ENCODE measurements around the gene POU4F1.

Gene POU4F1

DNA sequence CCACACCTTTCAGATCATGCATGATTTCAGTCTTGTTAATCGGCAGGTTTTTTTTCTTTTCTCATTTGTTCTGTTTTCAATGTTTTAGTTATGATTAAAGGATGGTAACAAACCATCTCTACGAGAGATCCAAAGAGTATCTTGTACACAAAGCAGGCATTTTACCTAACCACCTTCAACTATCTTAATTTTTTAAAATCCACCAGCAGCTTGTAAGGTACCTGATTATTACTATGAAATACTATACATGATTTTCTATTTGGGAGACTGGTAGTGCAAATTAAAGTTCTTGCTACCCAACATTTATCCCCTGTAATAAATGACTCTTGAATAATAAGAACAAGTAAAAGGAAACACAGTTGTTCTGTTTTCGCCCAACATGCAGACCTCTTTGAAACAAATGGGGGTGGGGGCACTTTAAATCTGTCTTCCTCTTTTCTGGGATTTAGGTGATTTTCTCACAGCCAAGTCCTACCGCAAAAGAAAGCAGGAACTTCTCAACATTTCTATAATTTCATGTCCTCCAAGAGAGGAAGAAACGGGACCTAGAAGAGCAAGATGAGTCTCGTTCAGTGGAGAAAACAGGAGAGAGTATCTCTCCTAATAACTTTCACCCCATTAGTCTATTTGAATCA lies 3.6 kb downstream of the POU4F1 start:
- H3K27ac Mint-ChIP-seq, result no peak overlapping the region
- no peaks in the 10 kb centered on the region for H3K9me3 Mint-ChIP-seq
- no peak overlapping the region for H3K4me3 Mint-ChIP-seq
- H3K27me3 Mint-ChIP-seq, result peaks cover 84% of the 10 kb centered on the region
- H3K4me1 Mint-ChIP-seq (ENCODE audit: low read depth), result peaks cover 35% of the 10 kb centered on the region
- H3K36me3 Mint-ChIP-seq (ENCODE audit: low read depth), result peaks cover 10% of the 10 kb centered on the region

- Mint-ChIP-seq H3K4me1 (ENCODE audit: low read depth) (peaks cover 33% of the 10 kb centered on the region), H3K36me3 (ENCODE audit: low read depth) (peaks cover 15% of the 10 kb centered on the region), H3K27me3 (peaks cover 84% of the 10 kb centered on the region), H3K9me3 (no peaks in the 10 kb centered on the region), H3K4me3 (no peak overlapping the region), H3K27ac (no peak overlapping the region)
Measured at GRCh38 chr13:78598966-78599644, 4.2 kb downstream of the POU4F1 start.

DNA sequence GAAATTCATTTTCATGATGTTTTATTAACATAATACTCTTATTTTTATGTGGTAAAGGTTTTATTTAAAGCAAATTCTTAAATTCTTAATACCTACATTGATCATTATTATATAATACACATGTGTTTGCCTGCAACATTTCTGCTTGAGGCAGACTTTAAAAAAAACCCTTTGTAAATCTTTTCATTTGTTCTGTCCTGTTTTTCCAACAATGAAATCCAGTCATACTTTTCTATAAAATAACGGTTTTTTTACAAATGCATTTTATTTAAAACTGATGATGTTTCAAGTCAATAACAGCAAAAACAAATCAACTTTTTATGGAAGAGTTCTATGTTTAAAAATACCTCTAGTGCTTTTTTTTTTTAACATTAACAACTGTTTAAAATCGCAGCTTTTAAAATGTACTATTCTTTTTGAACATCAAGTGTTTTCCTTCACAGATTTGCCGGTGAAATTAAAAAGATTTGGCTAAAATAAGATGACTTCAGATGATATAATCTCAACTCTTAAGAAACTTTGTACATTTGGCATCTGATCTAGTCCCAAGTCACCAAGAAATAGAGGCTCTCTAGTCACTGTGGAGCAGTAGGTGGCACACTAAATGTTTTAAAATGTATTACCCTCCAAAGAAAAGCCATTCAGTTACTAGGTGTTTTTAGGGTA lies 5.1 kb downstream of the POU4F1 start:
- H3K9me3 Mint-ChIP-seq, result peaks cover 4% of the 10 kb centered on the region
- peaks cover 15% of the 10 kb centered on the region for H3K36me3 Mint-ChIP-seq (ENCODE audit: low read depth)
- H3K27me3 Mint-ChIP-seq, result peaks cover 85% of the 10 kb centered on the region
- H3K27ac Mint-ChIP-seq, result no peak overlapping the region
- no peak overlapping the region for H3K4me3 Mint-ChIP-seq
- peaks cover 25% of the 10 kb centered on the region for H3K4me1 Mint-ChIP-seq (ENCODE audit: low read depth)

GRCh38 chr13:78597602-78597932 lies 5.8 kb downstream of the POU4F1 start:
- Mint-ChIP-seq H3K4me1 (ENCODE audit: low read depth) (peaks cover 22% of the 10 kb centered on the region), H3K9me3 (peaks cover 4% of the 10 kb centered on the region), H3K27ac (no peak overlapping the region), H3K4me3 (no peak overlapping the region), H3K27me3 (peaks cover 88% of the 10 kb centered on the region), H3K36me3 (ENCODE audit: low read depth) (peaks cover 15% of the 10 kb centered on the region)

GRCh38 chr13:78596736-78597601 lies 6.4 kb downstream of the POU4F1 start:
- Mint-ChIP-seq H3K36me3 (ENCODE audit: low read depth) (peaks cover 15% of the 10 kb centered on the region), H3K4me1 (ENCODE audit: low read depth) (peaks cover 17% of the 10 kb centered on the region), H3K9me3 (peaks cover 4% of the 10 kb centered on the region), H3K27me3 (peaks cover 90% of the 10 kb centered on the region), H3K4me3 (no peak overlapping the region), H3K27ac (peak overlapping the region; percentile 21)

GRCh38 chr13:78596399-78596735 lies 7.0 kb downstream of the POU4F1 start:
- Mint-ChIP-seq H3K4me3 (no peak overlapping the region), H3K4me1 (ENCODE audit: low read depth) (peaks cover 15% of the 10 kb centered on the region), H3K27me3 (peaks cover 92% of the 10 kb centered on the region), H3K36me3 (ENCODE audit: low read depth) (peaks cover 15% of the 10 kb centered on the region), H3K27ac (no peak overlapping the region), H3K9me3 (peaks cover 4% of the 10 kb centered on the region)

- peaks cover 10% of the 10 kb centered on the region for H3K4me1 Mint-ChIP-seq (ENCODE audit: low read depth)
- no peak overlapping the region for H3K4me3 Mint-ChIP-seq
- peaks cover 4% of the 10 kb centered on the region for H3K9me3 Mint-ChIP-seq
- peaks cover 14% of the 10 kb centered on the region for H3K36me3 Mint-ChIP-seq (ENCODE audit: low read depth)
- H3K27me3 Mint-ChIP-seq, result peaks cover 91% of the 10 kb centered on the region
- no peak overlapping the region for H3K27ac Mint-ChIP-seq
Measured at GRCh38 chr13:78595495-78596398, 7.6 kb downstream of the POU4F1 start.

DNA sequence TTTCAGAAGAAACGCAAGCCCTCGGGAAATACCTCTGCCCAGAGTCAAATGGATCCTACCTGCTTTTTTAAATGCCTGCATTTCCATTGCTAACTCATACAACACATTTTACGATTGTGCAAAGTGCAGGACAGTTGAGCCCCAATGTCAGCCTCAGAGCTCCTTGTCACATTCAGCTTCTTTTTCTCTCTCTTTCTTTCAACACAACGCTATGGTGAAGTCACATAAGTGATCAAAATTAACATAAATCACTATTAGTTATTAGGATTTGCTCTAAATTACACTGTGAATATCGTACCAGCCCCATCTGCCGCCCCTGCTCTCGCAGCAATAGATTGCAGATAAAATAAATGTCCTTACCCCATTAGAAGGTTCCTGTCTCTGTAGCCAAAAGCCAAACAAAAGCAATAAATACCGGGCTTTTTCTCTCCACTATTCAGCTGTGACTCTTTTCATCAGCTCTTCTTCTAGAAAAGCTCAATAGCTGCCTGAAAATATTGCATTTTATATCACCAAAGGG lies 8.8 kb downstream of the POU4F1 start:
- Mint-ChIP-seq H3K4me1 (ENCODE audit: low read depth) (peaks cover 8% of the 10 kb centered on the region), H3K9me3 (peaks cover 12% of the 10 kb centered on the region), H3K27ac (no peak overlapping the region), H3K27me3 (peaks cover 89% of the 10 kb centered on the region), H3K4me3 (peak overlapping the region; percentile 10), H3K36me3 (ENCODE audit: low read depth) (peaks cover 11% of the 10 kb centered on the region)

DNA sequence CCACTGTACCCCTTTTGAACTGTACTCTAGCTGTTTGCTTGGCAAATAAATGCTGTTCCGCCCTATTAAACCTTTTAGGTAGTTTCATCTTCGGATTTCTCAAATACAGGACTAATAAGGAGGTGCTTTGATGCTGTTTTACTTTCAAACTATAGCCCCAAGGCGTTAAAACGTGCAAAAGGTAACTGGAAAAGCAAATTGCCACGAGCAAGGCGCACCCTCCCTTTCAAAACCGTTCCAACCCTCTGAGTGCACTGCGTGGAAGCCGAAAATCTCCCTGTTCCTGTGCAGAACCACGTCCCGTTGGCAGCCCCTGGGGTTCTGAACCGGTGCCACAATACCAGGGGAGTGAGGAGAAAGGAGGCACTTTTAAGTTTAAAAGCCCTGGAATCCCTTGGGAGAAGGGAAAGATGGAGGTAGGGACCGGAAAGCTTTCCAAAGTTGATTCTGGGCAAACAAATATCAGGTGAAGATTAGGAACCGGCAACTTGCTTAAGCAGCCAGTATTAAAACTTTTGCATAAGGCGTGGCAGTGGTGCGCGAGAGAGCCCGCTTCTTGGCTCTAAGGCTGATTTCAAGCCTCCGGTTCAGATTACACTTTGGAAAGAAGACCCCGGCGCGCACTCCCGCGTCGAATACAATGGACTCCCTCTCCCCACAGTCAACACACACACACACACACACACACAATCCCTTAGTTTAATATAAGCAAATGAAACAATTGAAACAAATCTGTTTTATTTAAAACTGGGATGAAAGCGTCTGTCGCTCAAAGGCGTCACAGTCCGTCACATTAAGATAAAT lies 9.5 kb downstream of the POU4F1 start:
- no peak overlapping the region for H3K4me3 Mint-ChIP-seq
- H3K9me3 Mint-ChIP-seq, result peaks cover 18% of the 10 kb centered on the region
- H3K4me1 Mint-ChIP-seq (ENCODE audit: low read depth), result peaks cover 8% of the 10 kb centered on the region
- H3K27ac Mint-ChIP-seq, result no peak overlapping the region
- H3K27me3 Mint-ChIP-seq, result peaks cover 89% of the 10 kb centered on the region
- peaks cover 11% of the 10 kb centered on the region for H3K36me3 Mint-ChIP-seq (ENCODE audit: low read depth)

- Mint-ChIP-seq H3K4me3 (no peak overlapping the region), H3K27ac (no peak overlapping the region), H3K4me1 (ENCODE audit: low read depth) (peaks cover 8% of the 10 kb centered on the region), H3K36me3 (ENCODE audit: low read depth) (peaks cover 11% of the 10 kb centered on the region), H3K27me3 (peaks cover 88% of the 10 kb centered on the region), H3K9me3 (peaks cover 22% of the 10 kb centered on the region)
Measured at GRCh38 chr13:78593129-78593528, 10.2 kb downstream of the POU4F1 start.

DNA sequence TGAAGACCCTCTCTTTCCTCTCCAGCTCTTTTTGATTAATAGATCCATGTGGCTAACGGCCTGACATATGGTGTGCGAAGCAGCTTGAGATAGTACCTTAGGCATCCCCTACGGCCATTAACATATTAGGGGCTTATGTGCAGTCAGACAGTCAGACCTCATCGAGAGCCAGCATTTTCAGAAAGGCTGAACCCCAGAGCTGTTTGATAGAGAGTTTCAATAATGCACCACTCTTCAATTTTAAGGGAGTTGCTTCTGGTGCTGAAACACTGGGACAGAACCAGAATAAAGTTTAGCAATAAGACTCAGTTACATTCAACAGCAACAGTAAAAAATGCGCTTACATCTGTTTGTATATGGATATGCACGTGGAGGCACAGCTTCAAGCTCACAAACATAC lies 10.8 kb downstream of the POU4F1 start:
- Mint-ChIP-seq H3K36me3 (ENCODE audit: low read depth) (peaks cover 10% of the 10 kb centered on the region), H3K27ac (no peak overlapping the region), H3K9me3 (peaks cover 27% of the 10 kb centered on the region), H3K4me1 (ENCODE audit: low read depth) (peaks cover 9% of the 10 kb centered on the region), H3K27me3 (peaks cover 90% of the 10 kb centered on the region), H3K4me3 (no peak overlapping the region)

GRCh38 chr13:78589206-78589605 lies 14.1 kb downstream of the POU4F1 start:
- no peak overlapping the region for H3K27ac Mint-ChIP-seq
- H3K9me3 Mint-ChIP-seq, result peaks cover 30% of the 10 kb centered on the region
- H3K4me3 Mint-ChIP-seq, result no peak overlapping the region
- no peaks in the 10 kb centered on the region for H3K36me3 Mint-ChIP-seq (ENCODE audit: low read depth)
- peaks cover 92% of the 10 kb centered on the region for H3K27me3 Mint-ChIP-seq
- peaks cover 7% of the 10 kb centered on the region for H3K4me1 Mint-ChIP-seq (ENCODE audit: low read depth)

- Mint-ChIP-seq H3K4me3 (no peak overlapping the region), H3K4me1 (ENCODE audit: low read depth) (peaks cover 7% of the 10 kb centered on the region), H3K27me3 (peaks cover 86% of the 10 kb centered on the region), H3K27ac (no peak overlapping the region), H3K36me3 (ENCODE audit: low read depth) (no peaks in the 10 kb centered on the region), H3K9me3 (peaks cover 27% of the 10 kb centered on the region)
Measured at GRCh38 chr13:78587395-78587794, 16.0 kb downstream of the POU4F1 start.
